Mucosa of stomach (tissue), 1 donor: ENCODE measurements around the gene EI24.
A peak's percentile ranks its signal among the peaks of the same experiment; 100 is the strongest.

Source experiments
- H3K27me3 ChIP-seq: one replicate; pipeline ENCODE4 v1.7.0; 2013; ENCODE audit warnings: mild to moderate bottlenecking, low read length; ENCODE audit not compliant: control insufficient read depth, insufficient read depth
- H3K36me3 ChIP-seq: one replicate; pipeline ENCODE4 v1.7.0; 2013; ENCODE audit warnings: low read length; ENCODE audit not compliant: control insufficient read depth, insufficient read depth
- H3K4me1 ChIP-seq: one replicate; pipeline ENCODE4 v1.7.0; 2013; ENCODE audit warnings: mild to moderate bottlenecking, low read length; ENCODE audit not compliant: control insufficient read depth, insufficient read depth
- H3K4me3 ChIP-seq: one replicate; pipeline ENCODE4 v1.7.0; 2013; ENCODE audit warnings: low read length
- H3K9ac ChIP-seq: one replicate; pipeline ENCODE4 v1.7.0; 2013; ENCODE audit warnings: mild to moderate bottlenecking, low read length, moderate library complexity
- H3K9me3 ChIP-seq: one replicate; pipeline ENCODE4 v1.7.0; 2013; ENCODE audit warnings: mild to moderate bottlenecking, low read length, moderate library complexity; ENCODE audit not compliant: control insufficient read depth
- donor health status: Pancreatic carcinoma.

The EI24 gene

DNA sequence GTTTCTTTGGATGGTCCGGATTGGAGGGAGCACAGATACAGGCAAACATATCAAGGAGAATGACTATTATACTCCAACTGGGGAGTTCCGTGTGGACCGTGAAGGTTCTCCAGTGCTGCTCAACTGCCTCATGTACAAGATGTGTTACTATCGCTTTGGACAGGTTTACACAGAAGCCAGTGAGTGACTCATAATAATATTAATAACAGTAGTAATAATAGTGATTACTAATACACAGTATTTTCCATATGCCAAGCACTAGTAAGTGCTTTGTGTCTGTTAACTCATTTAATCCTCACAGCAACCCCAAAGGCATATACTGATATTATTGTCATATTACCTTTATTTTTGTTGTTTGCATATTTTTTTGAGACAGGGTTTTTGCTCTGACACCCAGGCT lies 49.1 kb downstream of the EI24 start:
- H3K9ac ChIP-seq, result no peak overlapping the region
- no peaks in the 10 kb centered on the region for H3K9me3 ChIP-seq
- no peaks in the 10 kb centered on the region for H3K4me1 ChIP-seq
- H3K4me3 ChIP-seq, result no peak overlapping the region
- H3K27me3 ChIP-seq, result no peaks in the 10 kb centered on the region
- peaks cover 6% of the 10 kb centered on the region for H3K36me3 ChIP-seq

DNA sequence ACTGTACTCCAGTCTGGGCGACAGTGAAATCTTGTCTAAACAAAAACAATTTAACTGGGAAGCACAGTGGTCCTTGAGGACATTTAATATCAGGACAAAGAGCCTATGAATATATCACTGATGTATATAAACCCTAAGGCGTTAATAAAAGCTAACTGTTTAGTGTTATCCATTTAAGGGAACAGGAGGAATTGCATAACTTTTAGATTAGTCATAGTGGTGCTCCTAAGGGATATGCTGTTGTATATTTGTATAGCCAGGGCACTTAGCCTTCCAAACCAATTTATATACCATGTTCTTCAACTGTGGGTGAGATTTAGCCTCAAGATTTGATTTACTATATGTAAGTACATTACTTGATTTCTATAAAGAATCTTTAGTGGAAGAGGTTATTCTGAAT lies 52.7 kb downstream of the EI24 start:
- Histone ChIP-seq H3K9ac (no peak overlapping the region), H3K9me3 (no peaks in the 10 kb centered on the region), H3K27me3 (no peaks in the 10 kb centered on the region), H3K4me3 (no peak overlapping the region), H3K36me3 (peaks cover 6% of the 10 kb centered on the region), H3K4me1 (peaks cover 7% of the 10 kb centered on the region)

DNA sequence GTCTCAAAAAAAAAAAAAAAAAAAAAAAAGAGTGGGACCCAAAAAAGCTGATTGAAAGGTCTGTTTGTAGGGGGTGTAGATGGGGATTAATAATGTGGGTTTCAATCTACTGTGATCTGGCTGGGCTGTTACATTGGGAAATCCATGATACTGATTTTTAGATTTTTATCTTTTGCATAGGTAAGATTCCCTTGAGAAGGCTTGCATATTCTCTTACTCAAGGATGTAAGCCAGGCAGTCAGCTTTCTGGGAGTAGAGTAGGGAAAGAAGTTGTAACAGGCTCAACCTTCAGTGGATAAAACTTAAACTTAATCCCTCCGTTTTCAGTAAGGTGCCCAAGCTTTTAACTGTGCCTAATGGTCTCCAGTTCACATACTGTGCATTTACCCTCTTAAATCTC lies 53.8 kb downstream of the EI24 start:
- no peaks in the 10 kb centered on the region for H3K27me3 ChIP-seq
- no peak overlapping the region for H3K9ac ChIP-seq
- peaks cover 6% of the 10 kb centered on the region for H3K36me3 ChIP-seq
- H3K4me1 ChIP-seq, result peaks cover 7% of the 10 kb centered on the region
- H3K9me3 ChIP-seq, result no peaks in the 10 kb centered on the region
- H3K4me3 ChIP-seq, result no peak overlapping the region

DNA sequence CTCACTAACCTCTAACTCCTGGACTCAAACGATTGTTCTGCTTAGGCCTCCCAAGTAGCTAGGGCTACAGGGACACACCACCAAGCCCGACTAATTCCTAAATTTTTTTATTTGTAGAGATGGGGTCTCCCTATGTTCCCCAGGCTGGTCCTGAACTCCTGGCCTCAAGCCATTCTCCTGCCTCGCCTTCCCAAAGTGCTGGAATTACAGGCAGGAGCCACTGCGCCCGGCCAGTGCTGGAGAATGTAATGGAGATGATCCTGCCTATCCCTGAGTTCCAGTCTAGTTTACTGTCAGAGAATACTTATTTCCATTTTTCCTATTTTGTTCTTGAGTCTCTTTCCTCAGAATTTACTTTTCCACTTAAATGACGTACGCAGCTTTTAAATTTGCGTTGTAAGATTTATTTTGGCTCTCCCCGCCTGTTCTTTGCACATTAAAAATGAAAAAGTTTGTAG lies 55.5 kb downstream of the EI24 start, which contains the start of gene CHEK1:
TSS of gene CHEK1 (plus strand) at position 408 of the 458 bp plus-strand sequence. CDS start 1,606 bp downstream, outside the sequence.
- Histone ChIP-seq H3K36me3 (peaks cover 1% of the 10 kb centered on the region), H3K27me3 (no peaks in the 10 kb centered on the region)

DNA sequence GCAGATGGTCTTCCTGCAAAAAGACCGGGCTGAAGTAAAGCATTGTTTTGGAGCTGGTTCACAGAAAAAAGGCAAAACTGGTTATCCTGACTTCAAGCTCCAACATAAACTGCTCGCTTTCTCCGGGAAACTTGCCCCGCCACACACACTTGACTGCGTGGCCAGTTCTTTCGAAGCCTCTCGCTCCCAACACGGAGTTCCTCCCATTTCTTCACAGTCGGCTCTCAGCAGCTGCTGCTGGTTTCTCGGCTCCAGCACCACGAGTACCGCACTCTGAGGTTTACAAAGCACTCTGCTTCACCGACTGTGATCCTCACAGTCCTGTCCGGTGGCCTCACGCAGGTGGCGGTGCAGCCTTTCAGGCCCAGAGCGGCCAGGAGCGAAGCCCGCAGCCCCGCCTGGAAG lies 56.0 kb downstream of the EI24 start:
- H3K27me3 ChIP-seq, result no peaks in the 10 kb centered on the region
- H3K4me3 ChIP-seq, result peak overlapping the region; percentile 60
- peaks cover 7% of the 10 kb centered on the region for H3K4me1 ChIP-seq
- peak overlapping the region; percentile 86 for H3K9ac ChIP-seq
- no peaks in the 10 kb centered on the region for H3K9me3 ChIP-seq
- H3K36me3 ChIP-seq, result no peaks in the 10 kb centered on the region

More for the DNA sequence above, 55.5 kb downstream of the EI24 start, which contains the start of gene CHEK1:
- no peaks in the 10 kb centered on the region for H3K9me3 ChIP-seq
- H3K4me3 ChIP-seq, result peak within 1 kb of the TSS; percentile 60
- peak within 1 kb of the TSS; percentile 86 for H3K9ac ChIP-seq
- H3K4me1 ChIP-seq, result peaks cover 7% of the 10 kb centered on the region

DNA sequence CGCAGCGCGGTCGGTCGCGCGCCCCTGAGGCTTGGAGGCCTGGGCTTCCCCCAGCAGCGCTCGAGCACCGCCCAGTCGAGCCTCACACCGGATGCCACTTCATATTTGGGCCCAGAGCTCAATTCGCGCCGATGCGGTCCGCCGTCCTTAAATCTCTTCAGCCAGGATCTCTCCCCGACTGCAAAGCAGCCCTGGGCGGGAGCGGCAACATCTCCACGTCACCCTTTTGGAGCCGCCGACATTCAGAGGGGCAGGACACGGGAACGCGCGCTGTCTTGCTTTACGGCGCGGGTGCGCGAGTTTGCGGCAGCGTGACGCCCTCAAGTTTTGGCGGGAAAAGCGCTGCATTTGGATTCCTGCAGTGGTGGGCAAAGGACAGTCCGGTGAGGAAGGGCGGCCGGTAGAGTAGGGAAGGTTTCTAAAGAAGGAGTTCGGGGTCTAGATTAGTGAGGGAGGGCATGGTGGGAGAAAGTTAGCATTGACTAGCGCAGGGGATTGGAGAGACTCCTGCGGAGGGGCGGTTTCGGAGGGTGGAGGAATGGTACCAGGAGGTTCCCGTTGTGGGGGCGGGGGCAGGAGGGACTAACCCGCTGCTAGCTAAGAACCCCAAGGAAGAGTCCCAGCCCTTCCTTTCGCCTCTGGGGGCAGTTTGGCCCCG lies 56.5 kb downstream of the EI24 start:
- H3K36me3 ChIP-seq, result no peaks in the 10 kb centered on the region
- H3K4me3 ChIP-seq, result peak overlapping the region; percentile 60
- no peaks in the 10 kb centered on the region for H3K27me3 ChIP-seq
- no peaks in the 10 kb centered on the region for H3K9me3 ChIP-seq
- peaks cover 7% of the 10 kb centered on the region for H3K4me1 ChIP-seq
- H3K9ac ChIP-seq, result peak overlapping the region; percentile 86

DNA sequence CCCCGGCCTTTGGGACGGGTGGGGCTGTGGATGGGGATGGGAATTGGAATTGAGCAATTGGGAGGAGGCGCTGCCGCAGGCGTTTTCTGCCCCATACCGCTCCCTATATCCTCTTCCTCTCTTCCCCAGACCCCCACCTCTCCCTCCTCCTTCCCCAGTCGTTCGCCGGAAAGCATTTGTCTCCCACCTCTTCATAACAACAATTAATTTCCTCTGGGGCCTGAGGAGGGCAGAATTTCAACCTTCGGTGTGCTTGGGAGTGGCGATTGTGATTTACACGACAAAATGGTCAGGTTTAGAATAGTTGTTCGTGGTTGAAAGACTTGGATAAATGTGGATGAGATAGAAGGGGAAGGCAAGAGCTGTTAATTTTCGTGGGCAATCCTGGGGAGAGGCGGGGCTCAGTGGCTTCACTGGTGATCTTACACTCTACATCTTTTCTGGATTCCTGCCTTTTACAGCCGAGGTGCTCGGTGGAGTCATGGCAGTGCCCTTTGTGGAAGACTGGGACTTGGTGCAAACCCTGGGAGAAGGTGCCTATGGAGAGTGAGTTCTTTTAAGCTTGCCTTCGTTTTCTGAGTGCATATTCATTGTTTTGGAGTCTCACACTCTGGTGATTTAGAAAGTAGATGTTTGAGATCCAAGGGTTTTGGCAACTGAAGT lies 57.1 kb downstream of the EI24 start:
- peaks cover 7% of the 10 kb centered on the region for H3K4me1 ChIP-seq
- H3K9me3 ChIP-seq, result no peaks in the 10 kb centered on the region
- no peaks in the 10 kb centered on the region for H3K36me3 ChIP-seq
- H3K4me3 ChIP-seq, result peak overlapping the region; percentile 60
- no peaks in the 10 kb centered on the region for H3K27me3 ChIP-seq
- peak overlapping the region; percentile 86 for H3K9ac ChIP-seq

DNA sequence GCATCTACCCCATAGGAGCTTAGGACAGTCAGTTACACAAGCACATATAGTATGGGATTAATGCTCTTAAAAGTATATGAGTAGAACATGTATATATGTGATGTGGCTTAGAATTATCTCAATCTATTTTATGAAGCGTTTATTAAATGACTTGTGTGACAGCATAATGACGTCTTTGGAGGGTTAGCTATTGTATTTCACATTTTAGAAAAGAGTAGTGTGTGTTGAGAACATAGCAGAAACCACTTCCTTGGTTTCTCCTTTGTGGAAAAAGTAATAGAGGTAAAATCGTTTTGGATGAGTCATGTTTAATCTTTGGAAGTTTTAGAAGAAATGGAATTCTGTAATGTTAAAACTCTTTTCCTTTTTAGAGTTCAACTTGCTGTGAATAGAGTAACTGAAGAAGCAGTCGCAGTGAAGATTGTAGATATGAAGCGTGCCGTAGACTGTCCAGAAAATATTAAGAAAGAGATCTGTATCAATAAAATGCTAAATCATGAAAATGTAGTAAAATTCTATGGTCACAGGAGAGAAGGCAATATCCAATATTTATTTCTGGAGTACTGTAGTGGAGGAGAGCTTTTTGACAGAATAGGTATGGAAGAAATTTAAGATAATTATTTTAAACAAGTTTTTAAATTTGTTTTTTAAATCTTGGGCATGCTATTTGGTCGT lies 58.1 kb downstream of the EI24 start:
- Histone ChIP-seq H3K4me3 (no peak overlapping the region), H3K27me3 (no peaks in the 10 kb centered on the region), H3K4me1 (peaks cover 7% of the 10 kb centered on the region), H3K9ac (peak overlapping the region; percentile 86), H3K9me3 (no peaks in the 10 kb centered on the region), H3K36me3 (no peaks in the 10 kb centered on the region)
